ENCODE results near the gene FHAD1. TPM values are rescaled to one million over a fixed set of nuclear protein-coding genes. Genes with fewer than 3 reads are reported as not detected.

FHAD1 gene
- polyA plus RNA-seq, 12 donors: 0.88 to 2.4 (median 1.6) TPM; not detected in 2

GRCh38 chr1:15397236-15397635 lies 150.2 kb downstream of the FHAD1 start:
- no peak for DNase-seq

- no peak for DNase-seq
These were observed 152.7 kb downstream of the FHAD1 start for GRCh38 chr1:15399710-15400109.

DNA sequence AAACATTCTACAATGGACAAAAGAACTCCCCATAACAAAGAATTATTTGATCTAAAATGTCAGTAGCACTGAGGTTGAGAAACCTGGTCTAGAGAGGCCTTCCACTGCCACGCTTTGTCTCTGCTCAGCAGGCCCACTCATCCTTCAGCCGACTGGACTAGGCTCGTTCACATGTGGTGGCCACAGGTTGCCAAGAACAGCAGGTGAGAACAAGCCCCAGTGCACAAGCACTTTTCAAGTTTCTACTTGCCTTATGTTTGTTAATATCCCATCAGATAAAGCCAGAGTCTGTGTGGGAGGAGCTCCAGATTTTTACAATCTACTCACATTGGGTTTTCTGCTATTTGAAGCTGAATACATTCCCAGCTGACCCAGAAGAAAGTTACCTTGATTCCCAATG lies 153.6 kb downstream of the FHAD1 start:
- DNase-seq: no peak

- no peak for DNase-seq
These were observed 154.5 kb downstream of the FHAD1 start for GRCh38 chr1:15401391-15402055.

GRCh38 chr1:15402809-15403450 lies 155.9 kb downstream of the FHAD1 start:
- DNase-seq: no peak

- DNase-seq: no peak
These were observed 157.0 kb downstream of the FHAD1 start for GRCh38 chr1:15403962-15404580.

DNA sequence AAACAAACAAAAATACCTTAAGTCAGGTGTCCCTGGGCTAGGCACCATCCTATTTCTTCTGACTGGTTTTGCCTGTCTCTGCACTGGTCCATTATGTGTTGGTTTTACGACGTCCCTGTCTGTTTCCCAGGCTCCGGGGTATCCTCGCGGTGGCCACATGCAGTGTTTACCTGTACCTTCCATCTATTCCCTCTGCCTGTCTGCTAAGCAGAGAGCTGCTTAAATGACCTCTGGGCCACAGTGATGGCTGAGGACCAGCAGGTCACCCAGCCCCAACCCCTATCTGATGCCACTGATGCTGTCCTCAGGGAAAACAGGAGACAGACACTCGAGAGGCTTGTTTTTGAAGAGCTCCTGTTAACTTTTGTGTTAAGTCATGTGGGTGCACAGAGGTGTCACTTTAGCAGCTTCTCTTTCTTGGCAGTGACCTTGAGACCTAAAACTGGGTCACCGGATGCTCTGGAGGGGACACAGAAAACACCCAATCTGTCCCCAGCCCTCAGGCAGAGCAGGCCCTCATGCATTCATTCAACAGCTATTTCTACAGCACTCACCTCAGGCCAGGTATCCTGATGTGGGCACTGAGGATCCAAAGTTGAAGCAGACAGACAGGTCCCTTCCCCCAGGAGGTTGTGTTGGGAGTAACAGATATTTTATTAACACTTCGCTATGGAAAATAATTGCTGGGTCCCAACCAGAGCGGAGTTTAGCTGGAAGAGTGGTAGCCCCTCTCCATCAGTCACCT lies 158.3 kb downstream of the FHAD1 start:
- DNase-seq: no peak

DNA sequence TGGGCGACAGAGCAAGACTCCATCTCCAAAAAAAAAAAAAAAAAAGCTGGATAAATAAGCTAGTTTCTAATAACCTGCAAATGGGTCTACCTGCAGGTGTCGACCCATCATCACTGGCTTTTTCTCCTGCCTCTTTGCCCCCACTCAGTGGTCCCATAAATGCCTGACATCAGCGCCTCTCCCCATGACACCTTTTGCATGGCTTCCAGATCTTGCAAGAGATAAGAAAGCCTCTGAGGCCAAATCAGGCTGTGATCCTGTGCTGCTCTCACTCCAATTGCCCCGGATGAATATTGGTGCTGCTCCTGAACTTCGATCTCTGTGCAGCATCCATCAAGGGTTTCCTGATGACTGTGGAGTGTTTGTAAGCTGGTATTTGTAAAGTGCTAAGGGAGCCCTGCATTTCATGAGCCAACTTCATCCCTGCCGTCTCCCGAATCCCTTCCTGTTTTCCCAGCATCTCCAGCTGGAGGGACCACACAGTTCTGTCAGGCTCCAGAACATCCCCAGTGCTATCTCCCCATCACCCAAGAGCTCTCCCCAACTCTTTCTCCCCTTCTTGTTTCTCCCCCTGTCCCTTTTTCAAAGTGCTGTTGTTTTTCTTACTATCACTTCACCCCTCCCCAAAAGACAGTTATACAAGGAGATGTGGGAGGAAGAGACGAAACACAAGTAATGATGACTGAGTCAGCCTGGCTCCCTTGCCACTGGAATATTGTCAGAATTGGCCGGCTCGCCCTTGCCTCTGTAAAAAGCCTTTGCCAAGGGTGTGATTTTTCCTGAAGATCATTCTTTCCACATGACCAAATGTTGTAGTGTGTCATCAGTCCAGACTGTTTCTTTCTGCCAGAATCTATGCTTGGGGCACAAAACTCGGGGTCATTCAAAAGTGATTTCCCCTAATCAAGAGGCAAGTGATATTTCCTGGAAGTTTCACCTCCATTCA lies 159.9 kb downstream of the FHAD1 start:
- DNase-seq: peak; percentile 78

GRCh38 chr1:15407580-15407979 lies 160.6 kb downstream of the FHAD1 start:
- no peak for DNase-seq

GRCh38 chr1:15408890-15409387 lies 161.9 kb downstream of the FHAD1 start:
- DNase-seq: no peak

DNA sequence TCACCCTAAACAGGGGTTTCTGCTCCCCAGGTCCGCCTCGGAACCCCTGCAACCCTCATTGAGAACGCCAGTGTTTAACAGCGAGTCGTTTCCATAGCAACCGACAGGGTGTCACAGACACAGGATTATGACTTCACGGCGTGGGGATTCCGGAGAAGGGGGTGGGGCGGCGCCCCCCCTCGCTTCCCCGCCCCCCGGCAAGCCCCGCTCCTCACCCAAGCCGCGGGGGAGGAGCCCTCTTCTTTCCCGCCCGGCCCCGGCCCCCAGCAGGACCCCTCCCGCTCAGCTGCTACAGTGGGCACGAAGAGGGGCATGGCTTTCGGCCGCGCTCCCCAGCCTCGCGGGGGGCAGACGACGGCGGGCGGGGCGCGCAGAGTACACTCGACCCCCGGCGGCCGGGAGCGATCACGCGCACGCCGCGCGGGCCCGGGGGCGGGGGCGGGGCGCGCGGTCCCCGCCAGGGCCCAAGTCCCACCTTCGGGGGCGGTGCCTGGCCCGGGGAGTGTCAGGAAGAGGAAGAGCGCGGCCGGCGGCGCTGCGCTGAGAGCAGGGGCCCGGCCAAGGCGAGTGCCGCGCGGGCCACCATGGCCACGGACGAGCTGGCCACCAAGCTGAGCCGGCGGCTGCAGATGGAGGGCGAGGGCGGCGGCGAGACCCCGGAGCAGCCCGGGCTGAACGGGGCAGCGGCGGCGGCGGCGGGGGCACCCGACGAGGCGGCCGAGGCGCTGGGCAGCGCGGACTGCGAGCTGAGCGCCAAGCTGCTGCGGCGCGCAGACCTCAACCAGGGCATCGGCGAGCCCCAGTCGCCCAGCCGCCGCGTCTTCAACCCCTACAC lies 162.6 kb downstream of the FHAD1 start, which contains the start of gene EFHD2:
Gene EFHD2, plus strand, starts transcription at position 501 of the 835 bp plus-strand sequence. Its CDS starts 84 bp downstream, at position 585.
- DNase-seq: peak; percentile 78

DNA sequence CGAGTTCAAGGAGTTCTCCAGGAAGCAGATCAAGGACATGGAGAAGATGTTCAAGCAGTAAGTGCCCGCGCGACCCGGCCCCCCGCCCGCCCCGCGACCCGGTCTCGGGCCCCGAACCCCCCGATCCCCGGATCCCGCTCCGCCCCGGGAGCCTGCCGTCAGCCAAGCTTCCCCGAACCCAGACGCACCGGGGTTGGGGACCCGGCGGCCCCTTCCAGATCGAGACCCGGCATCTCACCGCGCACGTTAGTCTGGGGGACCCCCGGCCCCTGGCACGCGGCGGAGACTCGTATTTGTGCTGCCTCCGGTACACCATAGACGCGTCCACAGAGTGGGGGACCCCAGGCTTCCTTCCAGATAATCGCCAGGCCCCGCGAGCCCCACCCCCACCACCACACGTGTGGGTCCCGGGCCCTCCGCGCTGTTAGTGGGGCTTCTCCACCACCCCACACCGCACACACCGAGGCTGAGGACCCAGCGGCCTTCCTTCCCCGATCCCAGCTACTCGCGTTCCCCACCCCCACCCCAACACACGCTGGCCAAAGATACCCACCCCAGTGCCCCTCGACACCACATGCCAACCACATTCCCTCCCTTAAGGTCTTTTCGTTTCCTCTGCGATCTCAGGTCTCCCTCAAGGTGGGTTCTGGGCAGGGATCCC lies 163.3 kb downstream of the FHAD1 start:
- no peak for DNase-seq

DNA sequence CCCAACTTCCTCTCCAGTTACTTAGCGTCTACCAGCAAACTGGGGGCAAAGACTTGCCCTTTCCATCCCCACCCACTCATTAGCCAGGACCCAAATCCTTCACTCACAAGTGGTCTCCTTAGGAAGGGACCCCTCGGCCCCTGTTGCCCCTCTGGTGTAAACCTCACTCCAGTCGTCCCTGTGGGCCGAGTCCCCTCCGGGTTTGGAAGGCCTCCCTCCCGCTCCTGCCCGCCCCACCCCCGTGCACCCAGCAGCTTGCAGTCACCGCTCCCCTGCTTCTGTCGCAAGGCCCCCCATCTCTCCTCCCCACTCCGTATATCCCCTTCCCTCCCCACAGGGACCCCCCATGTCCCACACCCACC lies 163.8 kb downstream of the FHAD1 start:
- DNase-seq: no peak

- DNase-seq: no peak
These were observed 164.6 kb downstream of the FHAD1 start for GRCh38 chr1:15411593-15412137.

- DNase-seq: no peak
These were observed 165.3 kb downstream of the FHAD1 start for GRCh38 chr1:15412175-15412800.

- DNase-seq: no peak
These were observed 165.8 kb downstream of the FHAD1 start for GRCh38 chr1:15412843-15413242.

GRCh38 chr1:15413563-15414444 lies 166.8 kb downstream of the FHAD1 start:
- no peak for DNase-seq
